Measurements from ENCODE around the gene OBSCN.

Gene OBSCN

GRCh38 chr1:228407106-228408040 is 199.5 kb downstream of the OBSCN start:
- Mint-ChIP-seq H3K27me3 (ENCODE audit: low read depth) (no peaks in the 10 kb centered on the region), H3K27ac (peak overlapping the region; percentile 86), H3K4me1 (ENCODE audit: low read depth) (peaks cover 37% of the 10 kb centered on the region), H3K4me3 (peak overlapping the region; percentile 76), H3K9me3 (no peaks in the 10 kb centered on the region), H3K36me3 (ENCODE audit: low read depth) (peaks cover 15% of the 10 kb centered on the region)

GRCh38 chr1:228408041-228408868 is 200.4 kb downstream of the OBSCN start:
- no peaks in the 10 kb centered on the region for H3K27me3 Mint-ChIP-seq (ENCODE audit: low read depth)
- H3K4me1 Mint-ChIP-seq (ENCODE audit: low read depth) = peaks cover 29% of the 10 kb centered on the region
- H3K36me3 Mint-ChIP-seq (ENCODE audit: low read depth) = peaks cover 13% of the 10 kb centered on the region
- no peak overlapping the region for H3K27ac Mint-ChIP-seq
- H3K9me3 Mint-ChIP-seq = no peaks in the 10 kb centered on the region
- H3K4me3 Mint-ChIP-seq = peak overlapping the region; percentile 60

GRCh38 chr1:228408869-228409805 is 201.3 kb downstream of the OBSCN start:
- Mint-ChIP-seq H3K27ac (no peak overlapping the region), H3K4me1 (ENCODE audit: low read depth) (peaks cover 22% of the 10 kb centered on the region), H3K27me3 (ENCODE audit: low read depth) (no peaks in the 10 kb centered on the region), H3K36me3 (ENCODE audit: low read depth) (peaks cover 13% of the 10 kb centered on the region), H3K9me3 (no peaks in the 10 kb centered on the region), H3K4me3 (peak overlapping the region; percentile 21)

GRCh38 chr1:228410015-228410414 is 202.2 kb downstream of the OBSCN start:
- H3K9me3 Mint-ChIP-seq = no peaks in the 10 kb centered on the region
- no peaks in the 10 kb centered on the region for H3K27me3 Mint-ChIP-seq (ENCODE audit: low read depth)
- H3K4me1 Mint-ChIP-seq (ENCODE audit: low read depth) = peaks cover 14% of the 10 kb centered on the region
- peaks cover 8% of the 10 kb centered on the region for H3K36me3 Mint-ChIP-seq (ENCODE audit: low read depth)
- H3K4me3 Mint-ChIP-seq = no peak overlapping the region
- no peak overlapping the region for H3K27ac Mint-ChIP-seq

GRCh38 chr1:228410671-228411070 is 202.8 kb downstream of the OBSCN start:
- H3K36me3 Mint-ChIP-seq (ENCODE audit: low read depth) = peaks cover 10% of the 10 kb centered on the region
- no peaks in the 10 kb centered on the region for H3K9me3 Mint-ChIP-seq
- no peak overlapping the region for H3K4me3 Mint-ChIP-seq
- H3K4me1 Mint-ChIP-seq (ENCODE audit: low read depth) = peaks cover 14% of the 10 kb centered on the region
- no peak overlapping the region for H3K27ac Mint-ChIP-seq
- H3K27me3 Mint-ChIP-seq (ENCODE audit: low read depth) = peaks cover 6% of the 10 kb centered on the region

- H3K4me3 Mint-ChIP-seq = no peak overlapping the region
- no peaks in the 10 kb centered on the region for H3K9me3 Mint-ChIP-seq
- H3K27ac Mint-ChIP-seq = no peak overlapping the region
- H3K27me3 Mint-ChIP-seq (ENCODE audit: low read depth) = peaks cover 10% of the 10 kb centered on the region
- H3K36me3 Mint-ChIP-seq (ENCODE audit: low read depth) = peaks cover 13% of the 10 kb centered on the region
- H3K4me1 Mint-ChIP-seq (ENCODE audit: low read depth) = peaks cover 14% of the 10 kb centered on the region
These were observed 203.3 kb downstream of the OBSCN start for GRCh38 chr1:228411121-228411520.

- Mint-ChIP-seq H3K9me3 (no peaks in the 10 kb centered on the region), H3K4me1 (ENCODE audit: low read depth) (peaks cover 16% of the 10 kb centered on the region), H3K4me3 (no peak overlapping the region), H3K36me3 (ENCODE audit: low read depth) (peaks cover 13% of the 10 kb centered on the region), H3K27ac (no peak overlapping the region), H3K27me3 (ENCODE audit: low read depth) (peaks cover 13% of the 10 kb centered on the region)
These were observed 203.9 kb downstream of the OBSCN start for GRCh38 chr1:228411548-228412430.

GRCh38 chr1:228413241-228414010 is 205.6 kb downstream of the OBSCN start:
- Mint-ChIP-seq H3K27ac (no peak overlapping the region), H3K9me3 (no peaks in the 10 kb centered on the region), H3K4me1 (ENCODE audit: low read depth) (peaks cover 19% of the 10 kb centered on the region), H3K27me3 (ENCODE audit: low read depth) (peaks cover 25% of the 10 kb centered on the region), H3K36me3 (ENCODE audit: low read depth) (peaks cover 13% of the 10 kb centered on the region), H3K4me3 (no peak overlapping the region)

GRCh38 chr1:228414511-228415211 is 206.8 kb downstream of the OBSCN start:
- Mint-ChIP-seq H3K36me3 (ENCODE audit: low read depth) (peaks cover 13% of the 10 kb centered on the region), H3K4me1 (ENCODE audit: low read depth) (peaks cover 16% of the 10 kb centered on the region), H3K27ac (no peak overlapping the region), H3K4me3 (no peak overlapping the region), H3K9me3 (no peaks in the 10 kb centered on the region), H3K27me3 (ENCODE audit: low read depth) (peaks cover 28% of the 10 kb centered on the region)

GRCh38 chr1:228415221-228415620 is 207.4 kb downstream of the OBSCN start:
- Mint-ChIP-seq H3K27ac (no peak overlapping the region), H3K4me3 (peak overlapping the region; percentile 78), H3K36me3 (ENCODE audit: low read depth) (peaks cover 13% of the 10 kb centered on the region), H3K4me1 (ENCODE audit: low read depth) (peaks cover 16% of the 10 kb centered on the region), H3K9me3 (no peaks in the 10 kb centered on the region), H3K27me3 (ENCODE audit: low read depth) (peaks cover 30% of the 10 kb centered on the region)

GRCh38 chr1:228415853-228416216 is 208.0 kb downstream of the OBSCN start:
- Mint-ChIP-seq H3K36me3 (ENCODE audit: low read depth) (peaks cover 14% of the 10 kb centered on the region), H3K4me3 (peak overlapping the region; percentile 78), H3K9me3 (no peaks in the 10 kb centered on the region), H3K27me3 (ENCODE audit: low read depth) (peaks cover 32% of the 10 kb centered on the region), H3K4me1 (ENCODE audit: low read depth) (peaks cover 16% of the 10 kb centered on the region), H3K27ac (no peak overlapping the region)

GRCh38 chr1:228416217-228416933 is 208.5 kb downstream of the OBSCN start, which contains the start of gene TRIM17:
TRIM17 (minus strand) TSS chr1:228416861; CDS start chr1:228415072, 1,789 bp downstream.
- peak within 1 kb of the TSS; percentile 86 for H3K4me3 Mint-ChIP-seq
- peaks cover 15% of the 10 kb centered on the region for H3K36me3 Mint-ChIP-seq (ENCODE audit: low read depth)
- H3K4me1 Mint-ChIP-seq (ENCODE audit: low read depth) = peaks cover 17% of the 10 kb centered on the region
- no peaks in the 10 kb centered on the region for H3K9me3 Mint-ChIP-seq
- peaks cover 32% of the 10 kb centered on the region for H3K27me3 Mint-ChIP-seq (ENCODE audit: low read depth)
- peak within 1 kb of the TSS; percentile 74 for H3K27ac Mint-ChIP-seq
